Activated CD4-positive, alpha-beta T cell treated with anti-CD3 and anti-CD28 coated beads, Interleukin-2, amount 50 U/mL, for 48 hours (primary cell): ENCODE results near the gene ZNF883.
"Not testable (repeated sequence)": the region's sequence is repeated elsewhere in the genome, so short reads cannot be mapped to it uniquely, and the experiment has no call there.

Source experiments
- DNase-seq, 2 experiments: peaks; one replicate each; pipeline ENCODE4 v3.0.0-alpha.2; 2020

The ZNF883 gene

GRCh38 chr9:113011911-113012381, at the start of gene ZNF883:
Gene ZNF883, minus strand, starts transcription at chr9:113012192.
- peak; percentile 22 to 27 for DNase-seq

GRCh38 chr9:113061072-113061850, 49.3 kb upstream of the ZNF883 start:
- DNase-seq: not testable (repeated sequence)

GRCh38 chr9:113059581-113060284, 47.7 kb upstream of the ZNF883 start:
- peak in 1 of 2 experiments; percentile 11 for DNase-seq

- DNase-seq: no peak
Observed at GRCh38 chr9:113057193-113057592, 45.2 kb upstream of the ZNF883 start.

GRCh38 chr9:113056191-113057106, 44.5 kb upstream of the ZNF883 start, which contains the start of gene ZFP37:
Gene ZFP37, minus strand, starts transcription at chr9:113056724. Its CDS starts 36 bp downstream, at chr9:113056688.
- peak; percentile 75 to 83 for DNase-seq

GRCh38 chr9:113042884-113043657, 31.1 kb upstream of the ZNF883 start:
- no peak for DNase-seq

GRCh38 chr9:113026200-113026599, 14.2 kb upstream of the ZNF883 start:
- no peak for DNase-seq

GRCh38 chr9:113018247-113018646, 6.3 kb upstream of the ZNF883 start:
- no peak for DNase-seq

GRCh38 chr9:113012492-113012891, 500 bp upstream of the ZNF883 start:
- no peak for DNase-seq

GRCh38 chr9:113005777-113006176, 6.2 kb downstream of the ZNF883 start:
- DNase-seq: no peak

- no peak for DNase-seq
Observed at GRCh38 chr9:112997236-112997941, 14.6 kb downstream of the ZNF883 start.

GRCh38 chr9:112971415-112971814, 40.6 kb downstream of the ZNF883 start:
- peak; percentile 4 to 15 for DNase-seq

GRCh38 chr9:112970939-112971338, 41.1 kb downstream of the ZNF883 start:
- DNase-seq: no peak

- DNase-seq: no peak
Observed at GRCh38 chr9:112969730-112970129, 42.3 kb downstream of the ZNF883 start.

- DNase-seq: no peak
Observed at GRCh38 chr9:112955550-112955949, 56.4 kb downstream of the ZNF883 start.

GRCh38 chr9:112945620-112946208, 66.3 kb downstream of the ZNF883 start:
- peak; percentile 3 to 9 for DNase-seq

- DNase-seq: no peak
Observed at GRCh38 chr9:112939418-112939817, 72.6 kb downstream of the ZNF883 start.

- no peak for DNase-seq
Observed at GRCh38 chr9:112933696-112934095, 78.3 kb downstream of the ZNF883 start.

- DNase-seq: peak in 1 of 2 experiments; percentile 8
Observed at GRCh38 chr9:112925058-112925641, 86.8 kb downstream of the ZNF883 start.

GRCh38 chr9:112921549-112921948, 90.4 kb downstream of the ZNF883 start:
- DNase-seq: no peak

- no peak for DNase-seq
Observed at GRCh38 chr9:112917987-112918362, 94.0 kb downstream of the ZNF883 start.
